ENCODE results near the gene MRPS23. TPM values are rescaled to one million over a fixed set of nuclear protein-coding genes. Genes with fewer than 3 reads are reported as not detected.

Gene MRPS23
- total RNA-seq, 1 donor from 2014 or later, result 59.6 TPM

DNA sequence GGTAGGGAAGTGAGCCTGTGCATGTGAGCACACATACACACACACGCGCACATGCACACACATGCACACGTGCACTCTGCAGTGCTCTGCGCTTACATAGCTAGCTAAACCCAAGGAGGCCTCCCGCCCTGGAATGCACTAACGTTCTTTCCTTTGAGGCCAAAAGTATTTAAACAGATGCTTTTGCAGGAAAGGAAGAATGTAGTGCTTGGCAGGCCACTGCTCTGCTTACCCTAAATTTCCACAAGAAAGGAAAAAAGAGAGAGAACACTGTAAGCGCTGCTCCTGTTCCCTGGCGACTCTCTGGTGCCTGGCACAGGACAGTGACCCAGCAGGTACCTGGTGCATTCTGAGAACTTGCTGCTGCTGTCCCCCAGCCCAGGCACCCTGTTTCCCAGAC, 31.3 kb upstream of the MRPS23 start:
- intact Hi-C loops (cut with DNase I), result no loop called here
- no peak for DNase-seq (ENCODE audit: low spot score)

DNA sequence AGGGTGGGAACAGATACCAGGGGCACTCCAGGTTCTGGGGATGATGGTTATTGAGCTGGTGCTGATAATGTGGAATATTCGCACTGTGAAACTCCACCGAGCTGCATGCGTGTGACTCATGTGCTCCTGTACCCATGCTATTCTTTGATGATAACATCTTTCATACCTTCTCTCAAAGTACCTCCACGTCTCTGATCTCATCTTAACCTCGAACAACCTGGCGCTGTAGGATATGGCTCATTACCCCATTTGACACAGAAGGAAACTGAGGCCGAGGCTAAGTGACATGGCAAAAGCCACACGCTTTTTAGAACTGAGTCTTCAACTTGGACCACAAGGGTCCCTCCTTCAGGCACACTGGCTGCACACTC, 30.2 kb upstream of the MRPS23 start:
- no peak for DNase-seq (ENCODE audit: low spot score)

GRCh38 chr17:57879437-57880085, 29.7 kb upstream of the MRPS23 start:
- no peak for DNase-seq (ENCODE audit: low spot score)
- intact Hi-C loops (cut with DNase I), result no loop called here

More for the DNA sequence above, 30.2 kb upstream of the MRPS23 start:
- intact Hi-C loops (cut with DNase I), result no loop called here

GRCh38 chr17:57877803-57878377, 28.0 kb upstream of the MRPS23 start:
- intact Hi-C loops (cut with DNase I), result no loop called here
- no peak for DNase-seq (ENCODE audit: low spot score)

DNA sequence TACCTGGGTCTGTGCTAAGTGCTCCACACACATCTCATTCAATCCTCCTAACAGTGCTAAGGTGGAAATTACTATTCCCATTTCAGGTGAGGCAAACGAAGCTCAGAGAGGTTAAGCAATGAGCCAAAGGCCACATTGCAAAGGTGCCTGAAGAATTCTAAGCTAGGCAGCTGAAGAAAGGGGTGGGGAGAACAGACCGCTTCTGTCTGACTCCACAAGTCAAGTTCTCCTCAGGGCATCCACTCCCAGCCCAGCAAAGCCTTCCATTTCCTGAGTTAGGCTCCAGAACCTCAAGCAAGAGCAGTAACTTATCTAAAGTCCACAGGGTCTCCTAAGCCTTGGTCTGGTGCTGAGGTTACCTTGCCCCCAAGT, 27.0 kb upstream of the MRPS23 start:
- intact Hi-C loops (cut with DNase I), result no loop called here
- DNase-seq (ENCODE audit: low spot score), result no peak

GRCh38 chr17:57876023-57876865, 26.4 kb upstream of the MRPS23 start:
- DNase-seq (ENCODE audit: low spot score), result no peak
- intact Hi-C loops (cut with DNase I), result no loop called here

- no peak for DNase-seq (ENCODE audit: low spot score)
- intact Hi-C loops (cut with DNase I), result loop anchor here (1.0 kb wide), 1 partner anchor 17 kb away; no protein-coding TSS in a partner anchor
These were observed 25.6 kb upstream of the MRPS23 start for GRCh38 chr17:57875290-57876022.

- peak; percentile 92 for DNase-seq (ENCODE audit: low spot score)
These were observed 24.8 kb upstream of the MRPS23 start for GRCh38 chr17:57874434-57875289.

DNA sequence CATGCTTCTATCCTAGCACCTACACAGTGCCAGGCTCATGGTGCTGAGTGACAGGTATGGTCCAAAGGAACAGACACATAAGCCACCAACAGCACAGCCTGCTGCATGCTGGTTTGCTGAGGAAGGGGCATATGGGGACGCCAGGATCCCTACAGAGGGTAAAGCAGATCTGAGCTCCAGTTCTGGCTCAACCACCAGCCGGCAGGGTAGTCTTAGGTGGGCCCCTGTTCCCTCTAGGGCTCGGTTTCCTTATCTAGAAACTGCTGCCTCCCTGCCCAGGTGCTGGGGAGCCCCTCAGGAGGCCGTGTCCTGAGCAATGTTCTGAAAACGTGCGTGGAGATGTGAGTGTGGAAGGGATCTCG, 24.2 kb upstream of the MRPS23 start:
- DNase-seq (ENCODE audit: low spot score), result no peak
- intact Hi-C loops (cut with DNase I), result no loop called here

More at GRCh38 chr17:57874434-57875289, 24.8 kb upstream of the MRPS23 start:
- intact Hi-C loops (cut with DNase I), result loop anchor here (1.0 kb wide), 1 partner anchor 18 kb away; no protein-coding TSS in a partner anchor

GRCh38 chr17:57873261-57874057, 23.6 kb upstream of the MRPS23 start:
- intact Hi-C loops (cut with DNase I), result no loop called here
- DNase-seq (ENCODE audit: low spot score), result no peak

- DNase-seq (ENCODE audit: low spot score), result no peak
- intact Hi-C loops (cut with DNase I), result no loop called here
These were observed 22.7 kb upstream of the MRPS23 start for GRCh38 chr17:57872536-57872935.

DNA sequence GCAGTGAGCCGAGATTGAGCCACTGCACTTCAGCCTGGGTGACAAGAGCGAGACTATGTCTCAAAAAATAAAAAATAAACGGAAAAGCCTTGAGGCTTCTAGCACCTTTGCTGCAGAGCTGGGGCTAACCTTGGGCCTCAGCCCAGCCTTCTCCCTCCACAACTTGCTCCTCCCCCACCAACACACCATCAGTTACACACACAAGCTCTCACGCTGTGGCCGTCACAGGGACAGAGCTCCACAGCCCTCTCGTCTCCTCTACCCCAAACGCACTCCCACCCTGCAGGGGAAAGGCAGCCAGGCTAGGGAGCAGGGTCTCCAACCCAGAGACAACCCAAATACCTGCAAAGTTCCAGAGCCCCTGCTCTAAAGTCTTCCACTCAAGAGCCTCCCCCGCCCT, 22.0 kb upstream of the MRPS23 start:
- intact Hi-C loops (cut with DNase I), result no loop called here
- DNase-seq (ENCODE audit: low spot score), result no peak

DNA sequence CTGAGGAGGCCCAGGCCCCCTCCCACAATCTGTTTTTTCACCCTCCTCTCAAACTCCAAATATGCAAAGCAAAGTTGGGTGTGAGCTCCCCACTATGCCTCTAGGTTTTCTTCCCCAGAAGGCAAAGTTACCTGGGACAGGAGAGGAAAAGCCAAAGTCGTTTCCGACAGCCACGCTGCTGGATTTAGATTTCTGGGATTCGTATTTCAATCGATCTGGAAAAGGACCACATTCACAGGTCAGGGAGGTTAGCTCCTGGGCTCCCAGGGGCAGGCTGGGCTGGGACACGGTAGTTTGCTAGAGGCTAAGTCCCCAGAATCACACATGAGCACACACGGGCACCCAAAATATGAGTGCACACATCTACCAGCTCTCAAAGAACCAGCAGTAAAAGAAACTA, 21.3 kb upstream of the MRPS23 start:
- intact Hi-C loops (cut with DNase I), result no loop called here
- no peak for DNase-seq (ENCODE audit: low spot score)

GRCh38 chr17:57870283-57870635, 20.4 kb upstream of the MRPS23 start:
- intact Hi-C loops (cut with DNase I), result no loop called here
- DNase-seq (ENCODE audit: low spot score), result no peak

GRCh38 chr17:57869617-57870282, 19.9 kb upstream of the MRPS23 start:
- intact Hi-C loops (cut with DNase I), result no loop called here
- no peak for DNase-seq (ENCODE audit: low spot score)

DNA sequence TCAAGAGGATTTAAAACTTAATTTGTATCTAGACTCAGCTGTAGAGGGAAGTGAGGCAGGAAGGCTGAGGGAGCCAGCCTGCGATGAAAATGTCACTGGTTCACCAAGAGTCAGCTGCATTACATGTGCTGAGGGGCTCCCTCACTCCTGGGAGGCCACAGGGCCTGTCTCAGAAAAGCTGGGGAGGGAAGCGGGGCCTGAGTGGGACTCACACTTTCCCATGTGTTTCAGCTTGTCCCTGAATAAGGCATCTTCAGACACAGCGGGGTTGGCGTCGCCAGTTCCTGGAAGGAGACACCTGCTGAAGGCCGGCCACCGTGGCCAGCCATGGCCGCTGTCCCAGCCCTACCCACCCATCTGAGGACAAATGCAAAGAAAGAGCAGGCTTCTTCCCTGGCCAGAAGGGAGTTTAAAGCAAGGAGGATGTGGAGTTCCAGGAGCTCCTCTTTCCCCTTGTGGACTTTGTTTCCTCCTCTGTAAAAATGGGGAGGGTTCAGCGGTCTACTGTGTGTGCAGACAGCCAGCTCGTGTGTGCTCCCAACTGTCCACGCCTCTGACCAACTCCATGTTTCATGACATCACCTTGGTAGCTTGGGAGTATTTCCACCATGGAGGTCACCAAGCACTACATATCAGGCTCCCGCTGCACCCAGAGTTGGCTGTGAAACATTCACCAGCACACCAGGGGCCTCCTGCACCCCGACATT, 19.2 kb upstream of the MRPS23 start:
- DNase-seq (ENCODE audit: low spot score), result no peak
- intact Hi-C loops (cut with DNase I), result no loop called here

Measured in cardiac septum (tissue), 1 donor.